GM18861 (cell line): ENCODE data around the gene ZNF343.

Experiments
- ATAC-seq: cut with Tn5 transposase; IDR thresholded peaks from one replicate; pipeline ENCODE4 v1.9.1; 2021; ENCODE audit not compliant: unreplicated experiment

The ZNF343 gene

GRCh38 chr20:2446845-2447244 is 61.9 kb downstream of the ZNF343 start:
- no peak for ATAC-seq
